ENCODE results near the gene HTRA1.

The HTRA1 gene

DNA sequence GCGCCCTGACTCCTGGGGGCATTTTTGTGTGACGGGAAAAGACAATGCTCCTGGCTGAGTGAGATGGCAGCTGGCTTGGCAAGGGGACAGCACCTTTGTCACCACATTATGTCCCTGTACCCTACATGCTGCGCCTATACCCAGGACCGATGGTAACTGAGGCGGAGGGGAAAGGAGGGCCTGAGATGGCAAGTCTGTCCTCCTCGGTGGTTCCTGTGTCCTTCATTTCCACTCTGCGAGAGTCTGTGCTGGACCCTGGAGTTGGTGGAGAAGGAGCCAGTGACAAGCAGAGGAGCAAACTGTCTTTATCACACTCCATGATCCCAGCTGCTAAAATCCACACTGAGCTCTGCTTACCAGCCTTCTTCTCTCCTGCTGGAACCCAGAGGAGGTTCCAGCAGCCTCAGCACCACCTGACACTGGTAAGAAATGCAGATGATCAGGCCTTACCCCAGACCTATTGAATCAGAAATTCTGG lies 6.7 kb upstream of the HTRA1 start, which contains the start of gene ARMS2:
Gene ARMS2, plus strand, starts transcription at position 51 of the 478 bp plus-strand sequence. Its CDS starts 75 bp downstream, at position 126.
- DNase-seq (ENCODE audit: low read depth in 3 of 3), result no peak

DNA sequence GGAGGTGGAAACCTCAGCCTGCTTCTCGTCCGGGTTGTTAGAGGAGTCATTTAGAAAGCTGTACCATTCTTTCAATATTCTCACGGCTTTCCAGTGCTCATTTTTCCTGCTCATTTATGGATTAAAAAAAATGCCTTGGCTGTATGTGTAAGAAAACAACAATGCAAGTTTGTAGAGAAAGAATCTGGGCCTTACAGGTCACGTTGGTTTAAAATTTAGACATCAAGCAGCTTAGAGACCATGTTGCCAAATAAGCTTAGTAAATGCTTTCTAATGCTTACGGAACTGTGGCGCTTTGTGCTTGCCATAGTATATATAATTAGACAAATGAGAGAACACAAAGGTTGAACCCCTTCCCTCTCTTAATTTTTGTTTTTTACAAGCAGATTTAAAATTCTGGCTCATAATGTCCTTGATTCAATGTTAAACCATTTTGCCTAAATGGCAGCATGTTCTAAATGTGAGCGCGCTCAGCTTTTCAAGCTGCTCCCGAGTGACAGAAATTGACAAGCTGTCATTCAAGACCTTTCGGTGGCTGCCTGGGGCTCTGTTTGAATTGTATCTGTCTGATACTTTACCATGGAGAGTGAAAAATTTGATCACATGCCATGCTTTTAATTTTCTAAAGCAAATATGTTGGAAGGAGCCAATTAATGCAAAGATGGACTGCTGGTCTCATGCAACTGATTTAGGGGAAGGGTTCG lies 5.8 kb upstream of the HTRA1 start:
- DNase-seq (ENCODE audit: low read depth in 3 of 3), result no peak

DNA sequence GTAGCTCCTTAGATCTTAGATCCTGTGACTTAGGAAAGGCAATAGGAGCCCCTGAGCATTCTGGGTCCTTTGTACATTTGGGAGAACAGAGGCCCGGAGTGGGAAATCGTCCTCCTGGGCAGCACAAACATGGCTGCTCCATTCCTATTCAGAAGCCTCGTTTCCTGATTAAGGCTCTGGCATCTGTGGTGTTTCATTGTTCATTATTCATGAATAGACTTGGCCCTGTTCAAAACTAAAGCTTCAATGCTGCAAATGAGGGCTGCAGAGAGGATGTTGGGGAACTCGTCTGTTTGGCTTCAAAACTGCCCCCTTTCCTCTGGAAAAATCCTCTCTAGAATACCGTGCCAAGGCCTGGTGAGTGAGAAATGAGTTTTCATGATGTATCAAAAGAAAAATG lies 3.4 kb upstream of the HTRA1 start:
- DNase-seq (ENCODE audit: low read depth in 3 of 3), result no peak

DNA sequence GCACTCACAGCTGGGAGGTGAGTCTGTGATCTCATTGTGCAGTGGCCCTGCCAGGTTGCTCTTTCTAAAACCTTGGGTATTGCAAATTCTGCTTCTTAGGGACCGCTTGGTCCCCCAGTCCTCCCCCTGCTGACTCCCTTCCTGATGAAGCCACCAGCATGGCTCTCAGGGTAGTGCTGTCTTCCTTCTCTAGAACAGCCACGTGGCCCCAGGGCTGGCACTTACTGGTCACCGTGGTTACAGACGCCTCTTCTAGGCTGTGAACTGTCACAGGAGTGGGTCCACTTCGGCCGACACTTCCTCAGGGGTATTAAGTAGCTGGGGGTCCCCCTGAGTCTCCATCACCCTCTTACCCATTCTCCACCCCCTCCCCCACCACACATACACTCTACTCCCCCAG lies 2.7 kb upstream of the HTRA1 start:
- DNase-seq (ENCODE audit: low read depth in 3 of 3), result no peak

DNA sequence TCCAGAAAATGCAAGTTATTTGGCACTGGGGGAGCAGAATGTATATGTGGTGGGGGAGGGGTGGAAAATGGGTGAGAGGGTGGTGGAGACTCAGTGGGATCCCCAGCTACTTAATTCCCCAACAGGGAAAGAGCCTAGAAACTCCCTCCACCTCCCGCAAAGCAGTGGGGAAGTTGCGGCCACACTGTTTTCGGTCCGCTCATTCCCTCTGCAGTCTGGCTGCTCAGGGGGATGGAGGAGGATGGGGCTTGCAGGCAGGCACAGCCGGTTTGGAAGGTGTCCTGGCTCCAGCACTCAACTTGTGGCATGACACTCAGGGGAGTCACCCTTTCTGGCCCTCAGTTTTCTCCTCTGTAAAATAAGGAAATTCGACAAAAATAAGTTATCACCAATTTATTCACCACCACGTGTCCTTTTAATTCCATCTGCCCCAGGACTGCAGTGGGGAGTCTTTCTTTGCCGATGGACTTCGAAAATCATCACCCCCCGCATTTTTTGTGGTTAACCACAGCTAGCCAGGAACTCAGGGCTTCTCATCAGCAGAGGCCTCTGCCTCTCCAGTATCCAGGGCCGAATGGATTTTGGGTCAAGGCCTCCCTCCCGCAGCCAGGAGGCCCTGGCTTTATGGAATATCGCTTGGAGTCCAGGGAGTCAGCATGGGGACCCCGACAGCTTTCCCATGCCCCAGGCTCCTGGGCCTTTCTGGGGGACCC lies 1.6 kb upstream of the HTRA1 start:
- no peak for DNase-seq (ENCODE audit: low read depth in 3 of 3)

DNA sequence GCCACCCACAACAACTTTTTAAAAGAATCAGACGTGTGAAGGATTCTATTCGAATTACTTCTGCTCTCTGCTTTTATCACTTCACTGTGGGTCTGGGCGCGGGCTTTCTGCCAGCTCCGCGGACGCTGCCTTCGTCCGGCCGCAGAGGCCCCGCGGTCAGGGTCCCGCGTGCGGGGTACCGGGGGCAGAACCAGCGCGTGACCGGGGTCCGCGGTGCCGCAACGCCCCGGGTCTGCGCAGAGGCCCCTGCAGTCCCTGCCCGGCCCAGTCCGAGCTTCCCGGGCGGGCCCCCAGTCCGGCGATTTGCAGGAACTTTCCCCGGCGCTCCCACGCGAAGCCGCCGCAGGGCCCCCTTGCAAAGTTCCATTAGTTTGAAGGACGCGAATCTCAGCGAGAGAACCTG lies 461 bp upstream of the HTRA1 start:
- DNase-seq (ENCODE audit: low read depth in 3 of 3), result no peak

DNA sequence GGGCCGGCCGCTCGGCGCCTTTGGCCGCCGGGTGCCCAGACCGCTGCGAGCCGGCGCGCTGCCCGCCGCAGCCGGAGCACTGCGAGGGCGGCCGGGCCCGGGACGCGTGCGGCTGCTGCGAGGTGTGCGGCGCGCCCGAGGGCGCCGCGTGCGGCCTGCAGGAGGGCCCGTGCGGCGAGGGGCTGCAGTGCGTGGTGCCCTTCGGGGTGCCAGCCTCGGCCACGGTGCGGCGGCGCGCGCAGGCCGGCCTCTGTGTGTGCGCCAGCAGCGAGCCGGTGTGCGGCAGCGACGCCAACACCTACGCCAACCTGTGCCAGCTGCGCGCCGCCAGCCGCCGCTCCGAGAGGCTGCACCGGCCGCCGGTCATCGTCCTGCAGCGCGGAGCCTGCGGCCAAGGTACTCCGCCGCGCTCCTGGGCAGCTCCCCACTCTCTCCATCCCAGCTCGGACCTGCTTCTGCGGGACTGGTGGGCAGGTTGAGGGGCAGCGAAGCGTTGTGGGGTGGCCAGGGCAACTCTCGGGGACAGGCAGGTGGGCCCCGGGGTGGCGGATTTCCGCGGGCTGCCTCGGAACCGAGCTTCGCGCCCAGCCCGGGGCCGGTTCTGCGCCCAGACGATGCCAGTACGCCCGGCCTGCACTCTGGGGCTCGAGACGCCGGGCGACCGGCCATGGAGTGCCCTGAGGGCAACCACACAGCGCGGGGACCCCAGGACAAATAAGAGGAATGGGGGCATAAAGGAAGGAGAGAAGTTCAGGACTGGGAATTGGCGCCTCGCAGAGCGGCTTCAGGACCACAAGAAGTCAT lies 578 bp downstream of the HTRA1 start:
- DNase-seq (ENCODE audit: low read depth in 3 of 3), result no peak

DNA sequence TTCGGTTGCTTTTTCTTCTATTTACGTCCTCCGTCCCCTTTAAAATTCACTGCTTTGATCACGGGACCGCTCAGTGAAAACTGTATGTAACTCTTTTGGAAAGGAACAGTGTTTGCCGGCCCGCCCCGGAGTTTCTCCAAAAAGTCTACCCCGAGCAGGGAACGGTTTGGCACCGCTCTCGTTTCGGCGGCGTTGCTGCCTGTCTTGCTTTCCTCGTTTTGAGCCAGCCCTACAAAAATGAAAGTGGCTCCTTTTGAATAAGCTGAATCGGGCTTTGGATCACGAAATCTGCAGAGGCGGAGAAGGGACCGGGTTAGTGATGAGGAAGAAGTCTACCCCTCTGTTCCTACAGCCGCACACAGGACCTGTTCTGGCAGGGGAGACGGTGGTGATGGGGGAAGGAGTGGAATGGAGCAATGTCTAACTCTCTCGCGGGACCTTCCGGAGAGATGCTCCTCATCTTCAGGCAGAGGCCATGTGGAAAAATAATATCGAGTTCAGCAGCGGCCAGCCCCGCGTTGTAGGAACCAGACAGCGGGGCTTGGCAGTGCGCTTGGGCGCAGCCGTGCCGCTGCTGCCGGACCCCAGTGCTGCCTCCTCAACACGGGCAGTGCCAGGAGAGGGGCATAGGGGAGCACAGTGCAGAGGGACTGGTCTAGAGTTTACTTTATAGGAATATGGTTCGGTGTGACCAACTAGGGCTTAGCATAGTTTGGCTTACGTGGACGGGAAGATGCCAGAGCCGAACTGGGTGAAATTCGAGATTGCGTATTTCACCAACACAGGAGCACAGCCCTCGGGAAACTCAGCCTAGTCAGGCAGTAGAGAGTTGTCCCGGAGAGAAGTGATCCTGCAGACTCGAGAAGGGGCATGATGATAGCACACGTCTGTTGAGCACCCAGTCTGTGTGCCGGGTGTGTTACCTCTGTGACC lies 1.4 kb downstream of the HTRA1 start:
- DNase-seq (ENCODE audit: low read depth in 3 of 3), result no peak

DNA sequence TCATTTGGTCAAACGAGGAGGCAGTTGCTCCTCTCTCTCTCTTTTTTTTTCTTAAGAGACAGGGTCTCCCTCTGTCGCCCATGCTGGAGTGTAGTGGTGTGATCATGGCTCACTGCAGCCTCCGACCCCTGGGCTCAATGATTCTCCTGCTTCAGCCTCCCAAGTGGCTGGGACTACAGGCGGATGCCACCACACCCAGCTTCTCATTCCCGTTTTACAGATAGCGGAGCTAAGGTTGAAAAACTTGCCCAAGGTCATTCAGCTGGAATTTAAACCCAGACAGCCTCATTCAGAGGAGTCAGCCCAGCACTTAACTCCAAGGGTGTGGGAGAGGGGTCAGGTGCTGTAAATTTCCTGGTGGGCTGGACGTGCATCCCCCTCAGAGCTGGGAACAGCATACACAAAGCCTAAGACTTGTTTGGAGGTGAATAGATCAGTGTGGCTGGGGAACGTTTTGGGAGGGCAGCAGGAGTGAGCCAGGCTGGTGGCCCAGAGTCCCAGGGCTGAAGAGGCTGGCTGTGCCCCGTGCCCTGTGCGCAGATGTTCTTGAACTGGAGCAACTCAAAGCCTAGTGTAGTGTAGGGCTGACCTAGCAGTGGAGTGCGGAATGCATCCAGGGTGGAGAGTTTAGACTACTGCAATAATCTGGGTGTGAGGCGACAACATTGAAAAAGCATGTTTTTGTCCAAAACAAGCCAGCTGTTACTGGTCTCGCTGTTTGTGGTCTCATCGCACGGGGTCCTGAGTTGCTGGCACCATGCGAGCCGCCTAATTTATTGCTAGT lies 2.3 kb downstream of the HTRA1 start:
- DNase-seq (ENCODE audit: low read depth in 3 of 3), result no peak

DNA sequence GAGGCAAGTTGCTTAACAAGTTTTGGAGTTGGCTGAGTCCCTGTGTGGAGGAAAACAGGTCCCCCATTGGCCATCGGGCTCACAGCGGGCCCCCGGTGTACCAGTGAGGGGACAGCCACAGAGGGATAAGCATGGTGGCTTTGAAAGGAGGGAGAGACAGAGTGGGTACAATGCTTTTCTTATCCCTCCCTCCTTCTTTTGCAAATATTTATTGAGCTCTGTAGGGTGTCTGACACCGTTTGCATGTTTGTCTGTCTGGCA lies 2.8 kb downstream of the HTRA1 start:
- DNase-seq (ENCODE audit: low read depth in 3 of 3), result no peak

DNA sequence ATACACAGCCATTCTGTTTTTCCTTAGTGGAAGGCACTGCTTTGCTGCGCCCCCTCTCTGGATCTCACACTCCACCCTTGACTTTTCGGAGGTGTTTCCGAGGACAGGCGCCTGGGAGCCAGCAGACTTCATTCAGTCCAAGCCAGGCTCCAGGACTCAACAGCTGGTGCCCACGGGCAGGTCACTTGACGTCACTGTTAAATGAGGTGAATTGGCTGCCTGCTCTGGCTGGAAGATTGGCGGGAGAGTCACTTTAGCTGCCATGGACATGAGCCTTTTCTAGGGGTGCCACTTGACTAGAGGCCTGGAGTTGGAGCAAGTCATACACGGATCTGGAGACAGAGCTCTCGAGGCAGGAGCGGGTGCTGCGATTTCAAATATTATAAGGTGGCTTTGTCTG lies 3.2 kb downstream of the HTRA1 start:
- DNase-seq (ENCODE audit: low read depth in 3 of 3), result no peak

DNA sequence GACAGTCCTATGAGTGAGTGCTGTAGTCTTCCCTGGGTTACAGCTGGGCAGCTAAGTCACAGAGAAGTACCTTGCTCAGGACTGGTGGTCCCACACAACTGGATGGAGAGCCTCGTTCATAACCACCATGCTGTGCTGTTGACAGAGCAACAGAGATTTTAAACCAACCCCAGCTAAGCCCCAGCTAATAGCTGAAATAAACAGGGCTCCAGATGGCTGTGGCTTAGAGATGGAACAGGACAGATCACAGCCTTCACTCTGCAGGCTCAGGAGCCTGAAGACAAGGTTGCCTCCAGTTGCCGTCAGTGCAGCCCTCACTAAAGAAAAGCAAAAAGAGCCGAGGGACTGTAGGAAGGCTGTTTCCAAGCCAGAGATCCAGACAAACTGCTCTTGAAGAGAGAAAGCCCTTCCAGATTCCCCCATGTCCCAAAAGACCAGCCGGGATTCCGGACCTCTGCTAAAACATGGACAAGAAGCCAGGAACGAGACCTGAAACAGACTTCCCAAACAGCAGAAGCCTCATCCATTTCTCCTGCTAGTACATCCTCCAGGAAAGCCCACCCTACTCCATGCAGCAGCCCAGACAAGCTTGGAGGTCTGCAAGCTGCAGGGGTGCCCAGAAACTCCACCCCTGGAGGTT lies 4.2 kb downstream of the HTRA1 start:
- no peak for DNase-seq (ENCODE audit: low read depth in 3 of 3)

DNA sequence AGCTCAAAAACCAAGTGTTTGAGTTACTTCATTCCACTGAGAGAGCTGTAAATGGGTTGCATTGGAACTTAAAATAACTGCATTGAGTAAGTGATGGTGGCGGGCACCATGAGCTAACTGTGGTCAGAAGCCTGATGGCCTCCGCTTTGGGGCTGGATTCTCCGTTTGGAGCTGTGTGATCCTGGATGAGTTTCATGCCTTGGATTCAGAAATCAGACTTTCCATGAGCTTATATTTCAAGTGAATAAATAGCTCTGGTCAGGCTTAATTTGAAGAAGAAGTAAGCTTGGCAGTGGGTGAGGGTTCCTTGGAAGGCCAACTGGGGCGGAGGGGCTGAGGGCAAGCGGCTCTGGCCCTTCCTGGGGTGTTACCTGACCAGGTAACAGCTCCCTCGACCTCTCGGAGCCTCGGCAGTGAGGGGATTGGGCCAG lies 5.6 kb downstream of the HTRA1 start:
- DNase-seq (ENCODE audit: low read depth in 3 of 3), result no peak

DNA sequence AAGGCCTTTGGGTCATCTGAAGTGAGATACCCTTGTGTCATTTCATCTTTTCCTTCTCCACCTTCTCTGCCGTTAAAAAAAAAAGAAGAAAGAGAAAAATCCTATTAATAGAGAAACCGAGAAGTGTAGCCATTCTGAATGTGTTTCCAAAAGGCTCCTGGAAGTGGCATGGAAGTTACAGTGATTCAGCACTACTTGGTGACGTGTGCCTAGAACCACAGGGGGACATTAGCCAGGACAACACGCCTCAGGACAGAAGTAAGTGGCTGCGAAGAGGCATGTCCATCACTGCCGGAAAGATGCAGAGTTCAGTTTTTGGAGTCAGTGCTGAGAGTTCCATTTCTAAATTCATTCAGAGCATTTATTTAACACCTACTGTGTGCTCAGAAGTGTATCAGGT lies 6.3 kb downstream of the HTRA1 start:
- no peak for DNase-seq (ENCODE audit: low read depth in 3 of 3)

DNA sequence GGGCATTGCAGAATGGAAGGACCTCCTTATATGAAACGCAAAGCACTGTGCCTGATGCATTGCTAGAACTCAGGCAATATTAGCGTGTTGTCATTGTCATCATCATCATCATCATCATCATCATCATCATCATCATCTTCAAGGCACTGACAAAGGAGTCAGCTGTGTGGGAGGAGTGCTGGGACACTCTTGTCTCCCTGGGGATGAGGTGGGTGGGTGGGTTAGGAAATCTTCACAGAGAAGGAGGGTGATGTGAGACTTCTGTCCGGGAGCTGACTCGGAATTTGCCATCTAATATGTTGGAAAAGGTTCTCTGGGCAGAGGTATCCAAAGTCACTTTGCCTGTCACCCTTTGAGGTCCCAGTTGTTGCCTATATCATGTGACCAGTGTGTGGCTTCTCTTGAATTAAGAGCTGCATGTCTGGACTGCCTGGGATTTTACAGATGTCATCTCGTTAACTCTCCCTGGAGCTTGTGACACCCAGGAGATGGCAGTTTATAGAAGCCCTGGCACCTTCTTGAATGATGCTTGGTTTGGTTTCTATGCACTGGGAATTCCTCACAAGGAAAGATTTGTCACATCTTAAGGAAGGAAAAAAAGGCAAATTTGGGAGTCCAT lies 7.1 kb downstream of the HTRA1 start:
- DNase-seq (ENCODE audit: low read depth in 3 of 3), result no peak

DNA sequence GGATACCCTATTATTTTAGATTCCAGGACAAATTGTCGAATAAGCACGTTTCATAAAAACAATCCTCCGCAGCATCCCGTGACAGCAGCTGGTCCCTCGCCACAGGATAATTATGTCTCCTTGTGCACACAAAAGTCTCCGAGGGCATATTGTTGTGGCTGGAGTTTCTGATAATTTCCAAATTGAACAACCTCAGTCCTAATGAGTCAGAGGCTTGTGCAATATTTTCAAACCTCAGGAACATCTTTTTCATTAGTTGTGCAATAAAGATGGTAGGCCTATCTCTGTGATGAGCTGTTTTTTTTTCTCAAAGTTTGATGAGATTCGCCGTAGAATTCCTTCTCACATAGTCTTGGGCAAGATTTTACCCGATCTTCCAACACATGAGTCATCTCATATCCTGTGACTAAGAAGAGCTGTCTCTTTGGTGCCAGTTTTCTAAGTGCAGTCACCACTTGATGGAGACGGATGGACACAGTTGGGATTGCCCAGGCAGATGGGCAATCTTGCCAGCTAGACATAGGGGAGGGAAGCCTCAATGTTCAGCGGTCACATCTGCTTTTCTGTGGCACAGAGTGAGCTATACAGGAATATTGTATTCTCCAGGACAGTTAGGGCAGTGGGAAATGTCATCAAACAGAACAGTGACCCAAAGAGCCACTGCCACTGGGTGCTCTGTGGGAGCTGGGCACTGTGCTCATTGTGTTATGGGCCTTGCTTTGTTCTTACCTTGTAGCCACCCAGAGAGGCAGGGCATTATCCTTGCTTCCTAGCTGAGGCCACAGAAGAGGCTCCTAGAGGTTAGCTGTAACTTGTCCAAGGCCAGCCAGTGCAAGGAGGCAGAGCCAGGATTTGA lies 7.8 kb downstream of the HTRA1 start:
- no peak for DNase-seq (ENCODE audit: low read depth in 3 of 3)

DNA sequence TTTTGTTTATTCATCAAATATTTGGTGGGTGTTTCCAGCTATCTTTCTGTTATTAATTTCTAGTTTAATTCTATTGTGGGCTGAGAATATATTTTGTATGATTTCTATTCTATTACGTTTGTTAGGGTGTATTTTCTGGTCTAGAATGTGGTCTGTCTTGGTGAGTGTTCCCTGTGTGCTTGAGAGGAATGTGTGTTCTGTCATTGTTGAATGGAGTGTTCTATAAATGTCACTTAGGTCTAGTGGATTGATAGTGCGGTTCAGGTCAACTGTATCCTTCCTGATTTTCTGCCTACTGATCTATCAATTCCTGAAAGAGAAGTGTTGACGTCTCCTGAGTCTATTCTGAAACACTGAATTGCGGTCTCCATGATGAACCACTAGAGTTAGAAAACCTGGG lies 8.5 kb downstream of the HTRA1 start:
- DNase-seq (ENCODE audit: low read depth in 3 of 3), result no peak

DNA sequence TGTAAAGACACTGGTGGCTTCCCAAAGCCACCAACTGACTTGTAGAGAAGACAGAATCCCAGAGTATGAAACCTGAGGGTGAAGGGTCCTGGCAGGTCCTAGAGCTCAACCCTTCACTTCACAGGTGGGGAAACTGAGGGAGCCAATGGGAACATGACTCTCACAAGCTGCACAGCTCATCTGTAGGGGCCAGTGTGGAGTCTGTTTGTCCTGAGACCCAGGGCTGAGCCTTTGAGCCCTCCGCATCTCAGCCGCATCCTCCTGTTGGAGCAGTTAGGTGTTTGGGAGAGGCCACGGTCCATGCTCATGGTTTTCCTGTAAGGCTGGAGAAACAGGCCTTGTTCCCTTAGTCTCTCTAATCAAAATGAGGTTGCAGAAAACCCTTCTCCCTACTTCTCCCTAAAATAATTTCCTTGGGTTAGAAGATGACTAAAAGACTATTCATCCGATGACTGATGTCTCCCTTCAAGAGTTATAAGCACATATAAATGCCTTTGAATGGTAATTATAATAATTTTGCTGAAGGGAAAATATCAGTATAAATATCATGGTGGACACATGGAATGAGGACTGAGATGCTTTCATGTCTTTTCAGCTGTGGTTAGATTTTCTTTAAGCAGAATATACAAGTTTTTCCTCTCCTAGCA lies 10.3 kb downstream of the HTRA1 start:
- no peak for DNase-seq (ENCODE audit: low read depth in 3 of 3)
